Tibial artery (tissue), 4 donors: ENCODE data around the gene TCFL5.

Experiments used
- DNase-seq, 2 donors: peaks; one replicate each; pipeline ENCODE4 v3.0.0-alpha.2; 2019
- H3K27ac ChIP-seq, 2 donors: fragments of 200-600 bp; sonication (generic) in 1 of 2; 1 replicate in 1 of 2; 2 replicates in 1 of 2; pipeline ENCODE4 v1.5.1; 2018 to 2019; ENCODE audit warnings: mild to moderate bottlenecking in 1 of 2
- H3K27me3 ChIP-seq, 2 donors: fragments of 200-600 bp; sonication (generic) in 1 of 2; one replicate each; pipeline versions ENCODE4 v1.5.1 to v1.6.0; 2016 to 2019
- H3K36me3 ChIP-seq, 3 donors: fragments of 200-600 bp; sonication (generic) in 2 of 3; one replicate each; pipeline ENCODE4 v1.5.1; 2016 to 2019; ENCODE audit warnings: mild to moderate bottlenecking in 2 of 3
- H3K4me1 ChIP-seq, 4 donors: fragments of 200-600 bp; sonication (generic) in 2 of 4; 1 replicate in 3 of 4; 2 replicates in 1 of 4; pipeline ENCODE4 v1.5.1; 2016 to 2019
- H3K4me3 ChIP-seq, 2 donors: fragments of 200-600 bp; sonication (generic) in 1 of 2; 1 replicate in 1 of 2; 2 replicates in 1 of 2; pipeline ENCODE4 v1.5.1; 2018 to 2019; ENCODE audit warnings: mild to moderate bottlenecking in 2 of 2
- H3K9me3 ChIP-seq, 3 donors: fragments of 200-600 bp; sonication (generic) in 1 of 3; one replicate each; pipeline ENCODE4 v1.5.1; 2016 to 2019
- CTCF ChIP-seq, 2 experiments: fragments of 200-600 bp in 1 of 2; fragments of 450-650 bp in 1 of 2; IDR thresholded peaks; one replicate each; pipeline ENCODE4 v1.5.1; 2017 to 2019; ENCODE audit warnings: antibody characterized with exemption in 2 of 2, mild to moderate bottlenecking in 1 of 2, moderate library complexity in 1 of 2
- intact Hi-C: fragments of 100-400 bp; cut with DNase I; formaldehyde crosslinking; loops from one replicate; pipeline ENCODE4 v1.15.0; 2023; ENCODE audit warnings: low total_unique reads

The TCFL5 gene

GRCh38 chr20:62814060-62814708 lies 47.4 kb downstream of the TCFL5 start:
- intact Hi-C loops, result loop anchor here (5.0 kb wide), 1 partner anchor 123 kb away; the partner anchor contains the start of gene GID8
- H3K27ac ChIP-seq, result no peak overlapping the region
- H3K9me3 ChIP-seq, result no peaks in the 10 kb centered on the region
- peaks cover 38 to 51% (median 47%) of the 10 kb centered on the region in 3 donors for H3K36me3 ChIP-seq
- no peak overlapping the region for H3K4me3 ChIP-seq
- no peak for DNase-seq
- peaks cover 0 to 47% (median 32%) of the 10 kb centered on the region in 4 donors for H3K4me1 ChIP-seq
- TF ChIP-seq CTCF (IDR thresholded peaks at IDR 0.05), result no peak
- peaks cover 3 to 57% of the 10 kb centered on the region in 2 donors for H3K27me3 ChIP-seq

- no peak for DNase-seq
These were observed 48.0 kb downstream of the TCFL5 start for GRCh38 chr20:62813588-62813987.

GRCh38 chr20:62812907-62813200 lies 48.8 kb downstream of the TCFL5 start:
- H3K27ac ChIP-seq, result no peak overlapping the region
- no peak for TF ChIP-seq CTCF (IDR thresholded peaks at IDR 0.05)
- intact Hi-C loops, result loop anchor here (5.0 kb wide), 1 partner anchor 124 kb away; the partner anchor contains the start of gene GID8
- H3K9me3 ChIP-seq, result no peaks in the 10 kb centered on the region
- H3K36me3 ChIP-seq, result peaks cover 48 to 64% (median 60%) of the 10 kb centered on the region in 3 donors
- no peak overlapping the region for H3K4me3 ChIP-seq
- DNase-seq, result no peak
- H3K27me3 ChIP-seq, result peaks cover 3 to 44% of the 10 kb centered on the region in 2 donors
- H3K4me1 ChIP-seq, result peaks cover 0 to 40% (median 21%) of the 10 kb centered on the region in 4 donors

More at GRCh38 chr20:62813588-62813987, 48.0 kb downstream of the TCFL5 start:
- Histone ChIP-seq H3K4me1 (peaks cover 0 to 41% (median 27%) of the 10 kb centered on the region in 4 donors), H3K36me3 (peaks cover 42 to 57% (median 53%) of the 10 kb centered on the region in 3 donors), H3K9me3 (no peaks in the 10 kb centered on the region), H3K27ac (no peak overlapping the region), H3K4me3 (no peak overlapping the region), H3K27me3 (peaks cover 3 to 51% of the 10 kb centered on the region in 2 donors)
- TF ChIP-seq CTCF (IDR thresholded peaks at IDR 0.05), result no peak
- intact Hi-C loops, result loop anchor here (5.0 kb wide), 1 partner anchor 124 kb away; the partner anchor contains the start of gene GID8

- H3K27ac ChIP-seq, result no peak overlapping the region
- no peaks in the 10 kb centered on the region for H3K9me3 ChIP-seq
- intact Hi-C loops, result loop anchor here (5.0 kb wide), 1 partner anchor 125 kb away; the partner anchor contains the start of gene GID8
- peaks cover 53 to 69% (median 66%) of the 10 kb centered on the region in 3 donors for H3K36me3 ChIP-seq
- no peak for TF ChIP-seq CTCF (IDR thresholded peaks at IDR 0.05)
- DNase-seq, result no peak
- peaks cover 3 to 39% of the 10 kb centered on the region in 2 donors for H3K27me3 ChIP-seq
- peaks cover 0 to 40% (median 22%) of the 10 kb centered on the region in 4 donors for H3K4me1 ChIP-seq
- H3K4me3 ChIP-seq, result no peak overlapping the region
These were observed 49.3 kb downstream of the TCFL5 start for GRCh38 chr20:62812181-62812906.

- no peak for TF ChIP-seq CTCF (IDR thresholded peaks at IDR 0.05)
- intact Hi-C loops, result loop anchor here (5.0 kb wide), 1 partner anchor 126 kb away; the partner anchor contains the start of gene GID8
- Histone ChIP-seq H3K36me3 (peaks cover 53 to 76% (median 72%) of the 10 kb centered on the region in 3 donors), H3K27ac (no peak overlapping the region), H3K4me1 (peaks cover 0 to 40% (median 25%) of the 10 kb centered on the region in 4 donors), H3K27me3 (peaks cover 3 to 32% of the 10 kb centered on the region in 2 donors), H3K9me3 (no peaks in the 10 kb centered on the region), H3K4me3 (no peak overlapping the region)
- no peak for DNase-seq
These were observed 49.9 kb downstream of the TCFL5 start for GRCh38 chr20:62811720-62812119.
